ENCODE measurements around the gene WASF2.
"Not testable (repeated sequence)": the region's sequence is repeated elsewhere in the genome, so short reads cannot be mapped to it uniquely, and the experiment has no call there.

WASF2 gene

GRCh38 chr1:27481994-27482620 lies 7.9 kb downstream of the WASF2 start:
- H3K36me3 ChIP-seq: no peaks in the 10 kb centered on the region
- TF ChIP-seq CTCF (IDR thresholded peaks at IDR 0.05; ENCODE audit: low read depth, low read length): no peak
- H3K4me1 ChIP-seq: no peaks in the 10 kb centered on the region
- no peaks in the 10 kb centered on the region for H3K9me3 ChIP-seq
- H3K4me3 ChIP-seq (ENCODE audit: low read depth, low read length): no peak overlapping the region
- no peaks in the 10 kb centered on the region for H3K27me3 ChIP-seq
- DNase-seq: no peak

GRCh38 chr1:27478098-27478497 lies 11.9 kb downstream of the WASF2 start:
- Histone ChIP-seq H3K4me1 (no peaks in the 10 kb centered on the region; the same call in 1 of the 2 replicates), H3K36me3 (no peaks in the 10 kb centered on the region), H3K9me3 (no peaks in the 10 kb centered on the region), H3K27me3 (no peaks in the 10 kb centered on the region), H3K4me3 (ENCODE audit: low read depth, low read length) (no peak overlapping the region)
- no peak for DNase-seq
- no peak for TF ChIP-seq CTCF (IDR thresholded peaks at IDR 0.05; ENCODE audit: low read depth, low read length)

GRCh38 chr1:27476237-27476636 lies 13.7 kb downstream of the WASF2 start:
- no peak for DNase-seq
- no peaks in the 10 kb centered on the region; the same call in 1 of the 2 replicates for H3K4me1 ChIP-seq
- no peak for TF ChIP-seq CTCF (IDR thresholded peaks at IDR 0.05; ENCODE audit: low read depth, low read length)
- no peaks in the 10 kb centered on the region for H3K9me3 ChIP-seq
- no peaks in the 10 kb centered on the region for H3K27me3 ChIP-seq
- no peak overlapping the region for H3K4me3 ChIP-seq (ENCODE audit: low read depth, low read length)
- H3K36me3 ChIP-seq: no peaks in the 10 kb centered on the region

- no peak for TF ChIP-seq CTCF (IDR thresholded peaks at IDR 0.05; ENCODE audit: low read depth, low read length)
- no peak for DNase-seq
- no peak overlapping the region for H3K4me3 ChIP-seq (ENCODE audit: low read depth, low read length)
- H3K9me3 ChIP-seq: no peaks in the 10 kb centered on the region
- H3K4me1 ChIP-seq: no peaks in the 10 kb centered on the region; the same call in 1 of the 2 replicates
- H3K27me3 ChIP-seq: no peaks in the 10 kb centered on the region
- H3K36me3 ChIP-seq: no peaks in the 10 kb centered on the region
These were observed 14.2 kb downstream of the WASF2 start for GRCh38 chr1:27475720-27476119.

- H3K9me3 ChIP-seq: no peaks in the 10 kb centered on the region
- H3K27me3 ChIP-seq: no peaks in the 10 kb centered on the region
- no peaks in the 10 kb centered on the region; the same call in 1 of the 2 replicates for H3K4me1 ChIP-seq
- no peaks in the 10 kb centered on the region for H3K36me3 ChIP-seq
- TF ChIP-seq CTCF (IDR thresholded peaks at IDR 0.05; ENCODE audit: low read depth, low read length): no peak
- H3K4me3 ChIP-seq (ENCODE audit: low read depth, low read length): no peak overlapping the region
- no peak for DNase-seq
These were observed 16.2 kb downstream of the WASF2 start for GRCh38 chr1:27473755-27474154.

- H3K27me3 ChIP-seq; H3K4me3 ChIP-seq (ENCODE audit: low read depth, low read length); H3K4me1 ChIP-seq; H3K9me3 ChIP-seq; H3K36me3 ChIP-seq; DNase-seq: not testable (repeated sequence)
These were observed 17.9 kb downstream of the WASF2 start for GRCh38 chr1:27472098-27472497.

Measured in BE2C (cell line).